PC-9 (cell line): ENCODE results near the gene ITGAD. TPM values are rescaled to one million over a fixed set of nuclear protein-coding genes. Genes with fewer than 3 reads are reported as not detected.

Source experiments
- BruUV-seq: library from RNA; stranded (reverse); fragments of 400-500 nt; replicated peaks from 2 replicates; lab custom pipeline; 2021; lab: Mats Ljungman, UMichigan
- CTCF ChIA-PET: fragments of 300-600 bp; sonication (Branson Sonifier 250); formaldehyde crosslinking; loops from one replicate; lab custom pipeline; 2022; ENCODE audit warnings: antibody characterized with exemption; lab: Charles Lee
- POLR2A ChIA-PET: fragments of 300-600 bp; sonication (Branson Sonifier 250); formaldehyde crosslinking; loops from one replicate; lab custom pipeline; 2022; ENCODE audit warnings: antibody characterized with exemption; ENCODE audit not compliant: unreplicated experiment; lab: Charles Lee
- DNase-seq, 2 experiments: peaks; one replicate each; pipeline versions ENCODE4 v3.0.0 to v3.0.0-alpha.2; 2015 to 2022; ENCODE audit warnings: mixed read lengths in 1 of 2
- H2AFZ ChIP-seq: fragments of 200-600 bp; sonication (generic); 2 replicates; pipeline ENCODE4 v1.8.1; 2017; ENCODE audit warnings: antibody characterized with exemption
- H3F3A ChIP-seq: fragments of 200-600 bp; sonication (generic); 2 replicates; pipeline ENCODE4 v1.8.1; 2017; ENCODE audit warnings: antibody characterized with exemption, mild to moderate bottlenecking, low read depth; ENCODE audit not compliant: insufficient read depth
- H3K27ac ChIP-seq: fragments of 200-600 bp; sonication (generic); 2 replicates; pipeline ENCODE4 v1.6.1; 2016; ENCODE audit warnings: mixed run types
- H3K27me3 ChIP-seq: fragments of 200-600 bp; sonication (generic); 2 replicates; pipeline ENCODE4 v1.6.1; 2016; ENCODE audit warnings: low read depth, mixed run types; ENCODE audit not compliant: insufficient read depth
- H3K36me3 ChIP-seq: fragments of 200-600 bp; sonication (generic); 2 replicates; pipeline ENCODE4 v1.6.1; 2016; ENCODE audit warnings: low read depth, mixed run types
- H3K4me1 ChIP-seq: fragments of 200-600 bp; sonication (generic); replicated peaks from 2 replicates; pipeline ENCODE4 v1.6.1; 2016; ENCODE audit warnings: mixed run types; ENCODE audit not compliant: insufficient read depth
- H3K4me2 ChIP-seq: fragments of 200-600 bp; sonication (generic); 2 replicates; pipeline ENCODE4 v1.6.1; 2017; ENCODE audit warnings: mixed run types
- H3K4me3 ChIP-seq: fragments of 200-600 bp; sonication (generic); 2 replicates; pipeline ENCODE4 v1.6.1; 2016; ENCODE audit warnings: mixed run types
- H3K79me2 ChIP-seq: fragments of 200-600 bp; sonication (generic); 2 replicates; pipeline ENCODE4 v1.6.1; 2017; ENCODE audit warnings: low read depth, mixed run types
- H3K9me2 ChIP-seq: fragments of 200-600 bp; sonication (generic); 2 replicates; pipeline ENCODE4 v1.8.1; 2017; ENCODE audit warnings: mild to moderate bottlenecking; ENCODE audit not compliant: insufficient read depth
- H3K9me3 ChIP-seq: fragments of 200-600 bp; sonication (generic); 2 replicates; pipeline ENCODE4 v1.8.1; 2016; ENCODE audit warnings: low read depth; ENCODE audit not compliant: insufficient read depth
- H4K20me1 ChIP-seq: fragments of 200-600 bp; sonication (generic); 2 replicates; pipeline ENCODE4 v1.8.1; 2017; ENCODE audit not compliant: insufficient read depth
- EZH2 ChIP-seq: fragments of 200-600 bp; sonication (generic); IDR thresholded peaks from 2 replicates; pipeline ENCODE4 v1.8.0; 2017; ENCODE audit warnings: antibody characterized with exemption, low read depth
- intact Hi-C: fragments of 100-400 bp; cut with micrococcal nuclease; formaldehyde crosslinking; loops from one replicate; pipeline ENCODE4 v1.10.0; 2022; ENCODE audit not compliant: unreplicated experiment
- total RNA-seq: library from RNA; stranded (reverse); gene quantifications from 2 replicates; pipeline ENCODE4 v1.2.3, GENCODE V29; 2021
- TF ChIP-seq, protein P1 (sequence below): fragments of 200-600 bp; sonication (generic); conservative IDR thresholded peaks from 2 replicates; pipeline ENCODE4 v1.6.1; 2017; ENCODE audit warnings: mixed run types, antibody characterized with exemption, mild to moderate bottlenecking, moderate library complexity

Gene ITGAD
- total RNA-seq, 1 experiment from 2014 or later, result not detected

DNA sequence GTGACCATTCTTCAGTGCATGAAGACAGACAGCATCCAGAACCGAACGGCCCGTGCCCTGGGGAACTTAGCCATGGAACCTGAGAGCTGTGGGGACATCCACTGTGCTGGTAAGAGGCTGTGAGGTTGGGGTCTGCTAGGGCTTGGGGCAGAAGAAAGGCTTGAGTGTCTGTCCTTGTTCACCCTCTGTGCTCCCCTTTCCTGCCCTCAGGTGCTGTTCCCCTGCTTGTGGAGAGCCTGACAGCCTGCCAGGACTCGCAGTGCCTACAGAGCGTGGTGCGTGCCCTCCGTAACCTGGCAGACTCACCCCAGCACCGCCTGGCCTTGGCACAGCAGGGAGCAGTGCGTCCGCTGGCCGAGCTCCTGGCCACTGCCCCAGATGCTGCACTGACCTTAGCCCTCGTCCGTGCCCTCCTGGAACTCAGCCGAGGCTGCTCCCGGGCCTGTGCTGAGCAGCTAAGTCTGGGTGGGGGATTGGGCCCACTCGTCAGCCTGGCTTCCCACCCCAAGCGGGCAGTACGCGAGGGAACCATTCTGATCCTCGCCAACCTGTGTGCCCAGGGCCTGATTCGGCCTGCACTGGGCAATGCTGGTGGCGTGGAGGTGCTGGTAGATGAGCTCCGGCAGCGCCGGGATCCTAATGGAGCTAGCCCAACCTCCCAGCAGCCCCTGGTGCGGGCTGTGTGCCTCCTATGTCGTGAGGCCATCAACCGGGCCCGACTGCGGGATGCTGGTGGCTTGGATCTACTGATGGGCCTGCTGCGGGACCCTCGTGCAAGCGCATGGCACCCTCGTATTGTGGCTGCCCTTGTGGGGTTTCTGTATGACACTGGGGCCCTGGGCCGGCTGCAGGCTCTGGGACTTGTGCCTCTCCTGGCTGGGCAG is 69.0 kb downstream of the ITGAD start:
- Histone ChIP-seq H3K4me2 (no peak overlapping the region), H3K9me2 (no peaks in the 10 kb centered on the region), H3K79me2 (peaks cover 31% of the 10 kb centered on the region), H3K27me3 (no peaks in the 10 kb centered on the region), H3K4me3 (no peak overlapping the region), H2AFZ (no peak overlapping the region), H3F3A (peaks cover 29% of the 10 kb centered on the region), H4K20me1 (peaks cover 7% of the 10 kb centered on the region), H3K36me3 (no peaks in the 10 kb centered on the region), H3K27ac (no peak overlapping the region), H3K4me1 (peaks cover 17% of the 10 kb centered on the region), H3K9me3 (no peaks in the 10 kb centered on the region)
- no peak for TF ChIP-seq EZH2
- TF ChIP-seq, protein P1, sequence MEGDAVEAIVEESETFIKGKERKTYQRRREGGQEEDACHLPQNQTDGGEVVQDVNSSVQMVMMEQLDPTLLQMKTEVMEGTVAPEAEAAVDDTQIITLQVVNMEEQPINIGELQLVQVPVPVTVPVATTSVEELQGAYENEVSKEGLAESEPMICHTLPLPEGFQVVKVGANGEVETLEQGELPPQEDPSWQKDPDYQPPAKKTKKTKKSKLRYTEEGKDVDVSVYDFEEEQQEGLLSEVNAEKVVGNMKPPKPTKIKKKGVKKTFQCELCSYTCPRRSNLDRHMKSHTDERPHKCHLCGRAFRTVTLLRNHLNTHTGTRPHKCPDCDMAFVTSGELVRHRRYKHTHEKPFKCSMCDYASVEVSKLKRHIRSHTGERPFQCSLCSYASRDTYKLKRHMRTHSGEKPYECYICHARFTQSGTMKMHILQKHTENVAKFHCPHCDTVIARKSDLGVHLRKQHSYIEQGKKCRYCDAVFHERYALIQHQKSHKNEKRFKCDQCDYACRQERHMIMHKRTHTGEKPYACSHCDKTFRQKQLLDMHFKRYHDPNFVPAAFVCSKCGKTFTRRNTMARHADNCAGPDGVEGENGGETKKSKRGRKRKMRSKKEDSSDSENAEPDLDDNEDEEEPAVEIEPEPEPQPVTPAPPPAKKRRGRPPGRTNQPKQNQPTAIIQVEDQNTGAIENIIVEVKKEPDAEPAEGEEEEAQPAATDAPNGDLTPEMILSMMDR, result no peak
- intact Hi-C loops, result no loop called here
- CTCF ChIA-PET, result no interaction called here
- BruUV-seq, result no TSS peak
- DNase-seq, result no peak
- POLR2A ChIA-PET, result no interaction called here

DNA sequence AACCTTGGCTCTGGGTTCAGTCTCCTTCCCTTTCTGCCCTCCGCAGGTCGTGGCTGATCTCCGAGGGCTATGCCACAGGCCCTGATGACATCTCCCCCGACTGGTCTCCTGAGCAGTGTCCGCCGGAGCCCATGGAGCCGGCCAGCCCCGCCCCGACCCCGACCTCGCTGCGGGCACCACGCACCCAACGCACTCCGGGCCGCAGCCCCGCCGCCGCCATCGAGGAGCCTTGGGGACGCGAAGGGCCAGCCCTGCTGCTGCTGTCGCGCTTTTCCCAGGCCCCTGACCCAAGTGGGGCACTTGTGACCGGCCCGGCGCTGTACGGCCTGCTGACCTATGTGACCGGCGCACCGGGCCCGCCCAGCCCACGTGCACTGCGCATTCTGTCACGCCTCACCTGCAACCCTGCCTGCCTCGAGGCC is 71.2 kb downstream of the ITGAD start:
- Histone ChIP-seq H3K4me2 (no peak overlapping the region), H3K4me1 (peaks cover 9% of the 10 kb centered on the region), H2AFZ (no peak overlapping the region), H3F3A (peaks cover 12% of the 10 kb centered on the region; the same call in 1 of the 2 replicates), H3K36me3 (no peaks in the 10 kb centered on the region), H3K9me2 (no peaks in the 10 kb centered on the region), H3K79me2 (peaks cover 14% of the 10 kb centered on the region), H3K9me3 (no peaks in the 10 kb centered on the region), H3K27ac (no peak overlapping the region), H3K4me3 (no peak overlapping the region), H4K20me1 (no peaks in the 10 kb centered on the region; the same call in 1 of the 2 replicates), H3K27me3 (no peaks in the 10 kb centered on the region)
- no TSS peak for BruUV-seq
- intact Hi-C loops, result no loop called here
- ChIA-PET POLR2A (no interaction called here), CTCF (no interaction called here)
- TF ChIP-seq, protein P1, result no peak
- TF ChIP-seq EZH2, result no peak
- no peak for DNase-seq

DNA sequence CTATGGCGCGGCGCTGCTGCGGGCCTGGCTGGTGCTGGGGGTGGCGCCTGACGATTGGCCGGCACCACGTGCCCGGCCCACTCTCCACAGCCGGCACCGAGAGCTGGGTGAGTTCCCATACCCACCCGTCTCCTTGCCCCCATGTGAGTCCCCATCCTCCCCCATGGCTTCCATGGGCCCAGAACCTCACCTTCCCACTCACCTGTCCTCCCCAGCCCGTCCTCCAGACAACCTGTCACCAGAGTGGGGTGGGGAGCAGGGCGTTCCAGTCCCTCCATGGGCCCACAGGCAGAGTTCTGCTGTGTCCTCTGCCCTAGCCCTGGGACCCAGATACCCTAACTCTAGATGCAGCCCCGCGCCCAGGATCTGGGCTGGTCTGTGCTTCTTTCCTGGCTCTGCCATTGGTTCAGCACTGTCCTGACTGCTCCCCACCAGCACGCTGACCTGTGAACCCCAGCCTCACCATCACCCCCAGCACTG is 71.7 kb downstream of the ITGAD start:
- intact Hi-C loops, result no loop called here
- Histone ChIP-seq H3K9me3 (no peaks in the 10 kb centered on the region), H4K20me1 (no peaks in the 10 kb centered on the region; the same call in 1 of the 2 replicates), H3K4me2 (no peak overlapping the region), H3F3A (peaks cover 12% of the 10 kb centered on the region; the same call in 1 of the 2 replicates), H3K4me1 (peaks cover 9% of the 10 kb centered on the region), H3K9me2 (no peaks in the 10 kb centered on the region), H3K36me3 (no peaks in the 10 kb centered on the region), H3K27ac (no peak overlapping the region), H3K79me2 (peaks cover 14% of the 10 kb centered on the region), H3K27me3 (no peaks in the 10 kb centered on the region), H2AFZ (no peak overlapping the region), H3K4me3 (no peak overlapping the region)
- POLR2A ChIA-PET, result no interaction called here
- DNase-seq, result no peak
- no peak for TF ChIP-seq EZH2
- TF ChIP-seq, protein P1, result no peak
- CTCF ChIA-PET, result no interaction called here
- BruUV-seq, result no TSS peak
